NCI-H345 treated with DMSO at 0.1 percent for 48 hours (cell line): ENCODE data around the gene GPR55.

Source experiments
- DNase-seq: peaks from one replicate; lab custom pipeline; 2025; ENCODE audit not compliant: unreplicated experiment; lab: John Stamatoyannopoulos, UW

The GPR55 gene

GRCh38 chr2:230868947-230869913, 55.8 kb downstream of the GPR55 start:
- DNase-seq = no peak

DNA sequence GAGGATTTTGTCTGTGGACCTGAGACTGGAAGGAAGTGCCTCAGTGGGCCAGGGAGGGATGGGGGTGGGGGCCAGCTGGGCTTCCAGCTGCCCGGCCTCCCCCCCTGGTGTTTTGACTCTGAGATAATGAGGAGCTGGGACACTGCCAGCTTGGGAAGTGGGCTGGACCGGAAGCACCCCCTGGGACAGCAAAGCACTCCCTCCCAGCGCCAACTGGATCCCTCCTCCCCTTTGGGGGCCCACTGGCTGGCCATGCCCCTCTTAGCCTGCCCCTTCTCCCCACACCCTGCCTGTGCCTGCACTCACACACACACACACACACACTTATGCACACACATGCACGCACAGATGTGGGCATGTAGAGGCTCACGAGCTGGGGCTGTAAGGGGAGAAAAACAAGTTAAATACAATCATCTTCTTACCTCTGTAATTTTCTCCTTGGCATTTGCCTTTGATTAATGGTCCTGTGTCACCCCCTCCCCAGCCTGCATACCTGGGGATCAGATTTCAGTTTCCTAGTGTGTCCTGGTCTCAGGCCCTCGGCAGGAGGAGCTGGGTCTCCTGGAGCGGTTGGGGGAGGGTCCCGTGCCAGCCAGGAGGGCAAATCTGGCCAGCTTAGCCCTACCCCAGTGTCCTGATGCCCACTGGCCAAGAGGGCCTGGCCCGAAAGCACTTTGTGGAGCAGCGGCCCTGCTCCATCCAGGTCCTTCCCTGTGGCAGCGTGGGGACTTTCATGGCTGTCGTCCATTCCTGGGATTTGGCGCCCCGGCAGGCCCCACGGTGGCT, 56.7 kb downstream of the GPR55 start:
- DNase-seq = peak; percentile 36

GRCh38 chr2:230866756-230867523, 58.1 kb downstream of the GPR55 start:
- DNase-seq = peak; percentile 78

GRCh38 chr2:230865766-230866755, 59.0 kb downstream of the GPR55 start:
- no peak for DNase-seq

DNA sequence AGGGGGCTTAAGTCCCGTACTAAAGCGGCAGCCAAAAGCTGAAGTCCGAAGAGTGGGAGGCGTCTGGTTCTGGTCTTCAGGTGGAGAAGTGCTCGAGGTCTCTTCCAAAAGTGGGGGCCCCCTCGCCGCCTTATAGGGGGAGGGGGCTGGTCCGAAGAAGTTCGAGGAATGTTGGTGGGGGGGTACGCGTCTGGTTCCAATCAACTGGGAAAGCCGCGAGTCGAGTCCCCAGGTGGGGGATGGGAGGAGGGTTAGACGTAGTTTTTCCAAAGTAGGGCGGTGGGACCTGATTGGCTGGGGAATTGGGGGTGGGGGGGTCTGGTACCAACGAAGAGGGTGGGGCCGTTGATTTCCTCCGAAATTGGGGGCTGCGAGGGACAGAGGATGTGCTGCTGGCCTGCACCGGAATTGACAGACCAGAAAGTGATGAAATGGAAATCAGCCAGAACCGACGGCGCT, 59.7 kb downstream of the GPR55 start:
- DNase-seq = no peak

- DNase-seq = peak; percentile 23
Measured at GRCh38 chr2:230864605-230865306, 60.3 kb downstream of the GPR55 start, which contains the start of gene ITM2C. Gene ITM2C, plus strand, starts transcription at chr2:230864942. Its CDS starts 84 bp downstream, at chr2:230865026.

DNA sequence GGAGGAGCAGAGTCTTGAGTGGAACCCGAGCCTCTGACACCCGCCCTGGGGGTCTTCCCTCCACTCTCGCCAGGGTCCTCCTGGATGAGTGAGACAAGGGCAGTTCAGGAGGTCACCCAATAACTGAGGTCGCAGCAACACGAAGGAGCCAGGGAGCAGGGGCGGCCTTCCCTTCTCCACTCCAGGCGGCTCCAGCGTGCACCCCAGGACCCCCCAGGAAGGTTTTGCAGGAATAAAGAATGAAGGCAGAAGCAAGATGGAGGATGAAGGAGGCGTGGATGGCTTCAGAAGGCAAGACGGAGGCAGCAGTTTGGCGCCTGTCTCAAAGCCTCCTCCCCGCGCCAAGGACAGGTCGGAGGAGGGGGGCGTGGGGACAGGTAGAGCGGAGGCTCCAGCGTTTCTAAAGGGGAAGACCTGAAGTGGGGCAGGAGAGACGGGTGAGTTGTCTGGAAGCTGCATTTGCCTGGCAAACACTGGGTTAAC, 60.9 kb downstream of the GPR55 start:
- no peak for DNase-seq

DNA sequence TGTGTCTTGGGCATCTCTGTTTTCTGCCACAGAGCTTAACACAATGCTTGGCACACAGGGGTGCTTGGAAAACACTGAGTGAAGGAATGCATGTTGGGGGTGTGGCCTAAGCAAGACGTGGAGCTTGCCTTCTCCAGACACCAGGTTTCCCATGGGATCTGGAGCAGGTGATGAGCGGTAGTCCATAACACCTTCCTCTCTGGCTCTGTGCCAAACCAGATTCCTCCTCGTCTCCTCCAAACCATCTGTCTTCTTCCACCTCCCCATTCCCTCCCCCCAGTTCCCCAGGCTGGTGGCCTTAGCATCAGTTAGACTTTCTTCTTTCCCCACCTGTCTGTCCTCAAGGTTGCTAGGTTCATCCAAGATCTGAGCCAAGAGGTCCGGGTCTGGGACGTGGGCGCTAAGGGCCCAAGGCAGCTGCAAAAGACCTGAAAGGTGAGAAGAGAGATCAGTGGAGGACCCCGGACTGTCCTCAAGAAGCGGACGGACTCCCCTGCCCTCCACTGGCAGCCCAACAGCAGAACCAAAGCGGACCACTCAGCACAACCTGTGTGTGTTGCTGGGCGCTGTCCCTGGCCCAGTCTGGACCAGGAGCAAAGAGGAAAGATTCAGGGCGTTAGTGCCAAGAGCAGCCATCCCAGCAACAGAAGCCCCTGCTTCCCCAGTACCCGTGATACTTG, 61.5 kb downstream of the GPR55 start:
- DNase-seq = no peak

- no peak for DNase-seq
Measured at GRCh38 chr2:230863031-230863430, 62.0 kb downstream of the GPR55 start.

DNA sequence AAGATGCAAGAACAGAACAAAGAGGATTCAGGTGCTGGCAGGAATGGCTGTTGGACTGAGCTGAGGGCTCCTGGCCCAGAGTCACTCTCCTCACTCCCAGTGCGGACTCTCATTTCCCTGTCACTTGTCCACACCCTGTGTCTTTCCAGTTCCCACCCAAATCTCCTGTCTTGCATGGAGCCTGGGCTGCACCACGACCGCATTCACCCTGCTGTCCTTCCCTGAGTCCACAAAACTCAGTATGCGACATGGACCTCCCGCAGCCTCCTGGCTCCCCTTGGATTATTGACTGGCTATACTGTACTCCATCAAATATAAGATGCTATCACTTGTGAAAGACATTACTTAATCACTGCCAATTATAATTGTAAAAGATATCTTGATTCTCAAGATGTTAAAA, 62.8 kb downstream of the GPR55 start:
- no peak for DNase-seq

- DNase-seq = no peak
Measured at GRCh38 chr2:230861552-230862255, 63.3 kb downstream of the GPR55 start.
